DND-41 (cell line): Measurements from ENCODE around the gene PBX3.

Experiments used
- CTCF ChIP-seq: IDR thresholded peaks from 2 replicates; pipeline ENCODE4 v1.5.1; 2012; ENCODE audit warnings: borderline replicate concordance, low read length, moderate library complexity, mild to moderate bottlenecking; ENCODE audit not compliant: poor library complexity, severe bottlenecking; ENCODE audit errors: extremely low read depth
- EZH2 ChIP-seq: IDR thresholded peaks from 3 replicates; pipeline ENCODE4 v1.6.1; 2012; ENCODE audit warnings: borderline replicate concordance, low read depth, mild to moderate bottlenecking, moderate library complexity, low read length, inconsistent platforms; ENCODE audit not compliant: severe bottlenecking

GRCh38 chr9:126002476-126003350 is 255.5 kb downstream of the PBX3 start:
- TF ChIP-seq CTCF = no peak
- TF ChIP-seq EZH2 = no peak
